WERI-Rb-1 (cell line): Measurements from ENCODE around the gene ABCF2.

Experiments
- DNase-seq: peaks from one replicate; pipeline ENCODE4 v3.0.0-alpha.2; 2020
- H3K27ac ChIP-seq: fragments of 250-450 bp; sonication (Bioruptor Pico); 2 replicates; pipeline ENCODE4 v1.5.1; 2020; ENCODE audit warnings: mild to moderate bottlenecking, moderate library complexity
- H3K27me3 ChIP-seq: fragments of 250-450 bp; sonication (Bioruptor Pico); 2 replicates; pipeline ENCODE4 v1.5.1; 2021; ENCODE audit warnings: mild to moderate bottlenecking, low read depth, moderate library complexity; ENCODE audit not compliant: insufficient read depth, severe bottlenecking
- H3K36me3 ChIP-seq: fragments of 250-450 bp; sonication (Bioruptor Pico); 2 replicates; pipeline ENCODE4 v1.5.1; 2020; ENCODE audit warnings: mild to moderate bottlenecking, moderate library complexity
- H3K4me3 ChIP-seq: 2 replicates; pipeline ENCODE4 v1.5.1; 2011; ENCODE audit warnings: low read depth, mild to moderate bottlenecking, control low read depth, low read length
- H3K9me3 ChIP-seq: fragments of 250-450 bp; sonication (Bioruptor Pico); 2 replicates; pipeline ENCODE4 v1.5.1; 2021; ENCODE audit warnings: mild to moderate bottlenecking, moderate library complexity; ENCODE audit not compliant: severe bottlenecking
- TF ChIP-seq, protein P1 (sequence below): IDR thresholded peaks from 2 replicates; pipeline ENCODE4 v1.5.1; 2011; ENCODE audit warnings: low read depth, mild to moderate bottlenecking, control low read depth, inconsistent platforms, low read length

Gene ABCF2

DNA sequence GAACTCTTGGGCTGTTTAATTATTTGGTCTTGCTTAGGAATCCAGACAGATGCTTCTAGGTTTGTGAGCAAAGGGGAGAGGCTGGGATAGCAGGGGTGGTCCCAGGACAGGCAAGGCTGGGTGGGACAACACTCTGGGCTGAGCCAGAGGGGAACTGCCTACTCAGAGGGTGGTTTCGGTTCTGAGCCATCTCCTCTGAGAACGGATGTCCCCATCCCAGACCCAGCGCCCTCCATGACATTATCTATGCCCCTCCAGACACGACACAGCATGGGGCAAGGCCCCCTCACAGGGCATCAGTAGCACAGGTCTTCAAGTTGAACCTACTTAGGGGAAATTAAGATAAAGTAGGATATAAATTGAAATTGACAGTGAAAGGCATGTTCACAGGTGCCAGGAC, 47.1 kb downstream of the ABCF2 start:
- no peaks in the 10 kb centered on the region for H3K27me3 ChIP-seq

DNA sequence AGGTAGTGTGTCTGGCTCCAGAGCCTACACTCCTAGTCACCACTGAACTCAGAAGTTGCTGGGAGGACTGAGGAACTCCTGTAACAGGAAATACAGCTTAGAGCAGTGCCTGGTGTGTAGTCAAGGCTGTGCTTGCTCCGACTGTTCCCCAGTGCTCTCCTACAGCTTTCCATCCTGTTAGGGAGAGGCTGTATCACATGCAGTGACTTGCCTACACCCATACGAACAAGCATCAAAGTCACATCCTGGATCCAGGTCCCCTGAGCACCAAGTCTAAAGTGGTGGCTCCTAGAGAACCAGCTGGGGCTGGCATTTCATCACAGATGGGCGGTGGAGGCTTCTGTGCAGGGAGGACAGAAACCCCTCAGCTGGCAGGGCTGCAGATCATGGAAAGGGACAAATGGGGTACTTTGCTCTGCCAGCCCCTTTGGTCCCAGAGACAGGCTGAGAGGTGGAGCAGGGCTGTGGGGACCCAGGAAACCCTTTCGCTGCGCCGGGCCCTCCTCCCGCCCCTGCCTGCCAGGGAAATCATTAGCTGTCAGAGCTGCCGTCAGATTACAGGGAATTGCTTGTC, 47.6 kb downstream of the ABCF2 start:
- no peak overlapping the region for H3K4me3 ChIP-seq
- no peaks in the 10 kb centered on the region for H3K9me3 ChIP-seq
- no peak for DNase-seq
- no peaks in the 10 kb centered on the region for H3K27me3 ChIP-seq
- no peak overlapping the region for H3K27ac ChIP-seq
- no peaks in the 10 kb centered on the region for H3K36me3 ChIP-seq
- TF ChIP-seq, protein P1, sequence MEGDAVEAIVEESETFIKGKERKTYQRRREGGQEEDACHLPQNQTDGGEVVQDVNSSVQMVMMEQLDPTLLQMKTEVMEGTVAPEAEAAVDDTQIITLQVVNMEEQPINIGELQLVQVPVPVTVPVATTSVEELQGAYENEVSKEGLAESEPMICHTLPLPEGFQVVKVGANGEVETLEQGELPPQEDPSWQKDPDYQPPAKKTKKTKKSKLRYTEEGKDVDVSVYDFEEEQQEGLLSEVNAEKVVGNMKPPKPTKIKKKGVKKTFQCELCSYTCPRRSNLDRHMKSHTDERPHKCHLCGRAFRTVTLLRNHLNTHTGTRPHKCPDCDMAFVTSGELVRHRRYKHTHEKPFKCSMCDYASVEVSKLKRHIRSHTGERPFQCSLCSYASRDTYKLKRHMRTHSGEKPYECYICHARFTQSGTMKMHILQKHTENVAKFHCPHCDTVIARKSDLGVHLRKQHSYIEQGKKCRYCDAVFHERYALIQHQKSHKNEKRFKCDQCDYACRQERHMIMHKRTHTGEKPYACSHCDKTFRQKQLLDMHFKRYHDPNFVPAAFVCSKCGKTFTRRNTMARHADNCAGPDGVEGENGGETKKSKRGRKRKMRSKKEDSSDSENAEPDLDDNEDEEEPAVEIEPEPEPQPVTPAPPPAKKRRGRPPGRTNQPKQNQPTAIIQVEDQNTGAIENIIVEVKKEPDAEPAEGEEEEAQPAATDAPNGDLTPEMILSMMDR = no peak

More for the DNA sequence above, 47.1 kb downstream of the ABCF2 start:
- no peak overlapping the region for H3K27ac ChIP-seq
- no peaks in the 10 kb centered on the region for H3K36me3 ChIP-seq
- TF ChIP-seq, protein P1 = no peak
- no peak overlapping the region for H3K4me3 ChIP-seq
- no peak for DNase-seq
- no peaks in the 10 kb centered on the region for H3K9me3 ChIP-seq

DNA sequence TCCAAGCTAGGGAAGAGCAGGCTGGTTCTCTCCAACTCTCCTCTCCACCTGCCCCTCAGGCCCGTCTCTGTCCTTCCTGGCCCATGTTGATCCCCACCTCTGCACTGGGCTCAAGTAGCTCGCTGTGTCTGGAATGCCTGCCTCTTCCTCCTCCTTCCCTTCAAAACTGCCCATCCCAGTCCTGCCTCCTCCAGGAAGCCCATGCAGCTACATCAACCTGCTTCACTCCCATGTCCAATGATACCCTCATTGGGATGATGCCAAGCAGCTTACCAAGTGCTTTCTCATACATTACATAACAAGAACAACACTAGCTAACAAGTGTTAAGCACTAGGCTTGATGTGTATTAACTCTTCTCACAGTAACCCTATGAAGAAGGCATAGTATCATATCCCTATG, 48.2 kb downstream of the ABCF2 start:
- H3K27ac ChIP-seq = no peak overlapping the region
- no peaks in the 10 kb centered on the region for H3K36me3 ChIP-seq
- DNase-seq = no peak
- TF ChIP-seq, protein P1 = no peak
- no peak overlapping the region for H3K4me3 ChIP-seq
- no peaks in the 10 kb centered on the region for H3K9me3 ChIP-seq
- H3K27me3 ChIP-seq = no peaks in the 10 kb centered on the region

DNA sequence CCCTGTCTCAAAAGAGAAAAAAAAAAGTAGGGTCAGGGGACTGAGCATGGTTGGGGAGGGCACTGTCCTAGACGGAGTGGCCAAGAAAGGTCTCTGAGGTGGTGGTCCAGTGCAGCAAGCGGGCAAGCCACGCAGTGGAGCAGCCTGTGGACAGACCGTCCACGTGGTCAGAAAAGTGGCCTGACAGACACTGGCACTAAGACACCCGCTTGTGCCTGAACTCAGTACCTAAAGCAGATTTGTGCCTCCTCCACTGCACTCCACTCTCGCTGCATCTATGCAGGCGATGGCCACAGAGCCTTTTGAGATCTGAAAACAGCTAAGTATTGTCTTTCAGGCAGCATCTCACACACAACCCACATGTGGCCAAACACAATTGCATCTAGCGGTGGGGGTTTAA, 48.8 kb downstream of the ABCF2 start:
- Histone ChIP-seq H3K9me3 (no peaks in the 10 kb centered on the region), H3K36me3 (no peaks in the 10 kb centered on the region), H3K27ac (no peak overlapping the region), H3K27me3 (no peaks in the 10 kb centered on the region), H3K4me3 (no peak overlapping the region)
- no peak for DNase-seq
- TF ChIP-seq, protein P1 = no peak

DNA sequence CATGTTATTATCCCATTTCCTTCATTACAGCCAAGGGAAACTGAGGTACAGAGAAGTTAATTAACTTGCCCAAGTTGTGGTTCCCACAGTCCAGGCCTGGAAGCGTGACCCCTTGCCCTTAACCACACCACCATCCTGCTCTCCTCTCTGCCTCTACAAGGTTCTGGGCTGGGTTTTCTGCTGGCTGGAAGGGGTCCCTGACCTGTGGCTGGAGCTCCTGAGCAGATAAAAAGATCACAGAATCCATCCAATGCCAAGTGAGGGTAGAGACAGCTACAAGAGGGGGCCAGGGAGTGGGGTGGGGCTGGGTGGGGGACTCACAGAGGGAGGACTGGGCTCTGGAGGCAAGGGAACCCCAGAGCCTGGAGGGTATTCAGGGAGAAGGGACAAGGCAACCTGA, 49.7 kb downstream of the ABCF2 start:
- Histone ChIP-seq H3K27ac (no peak overlapping the region), H3K36me3 (no peaks in the 10 kb centered on the region), H3K4me3 (no peak overlapping the region), H3K9me3 (no peaks in the 10 kb centered on the region), H3K27me3 (no peaks in the 10 kb centered on the region)
- no peak for DNase-seq
- TF ChIP-seq, protein P1 = no peak

DNA sequence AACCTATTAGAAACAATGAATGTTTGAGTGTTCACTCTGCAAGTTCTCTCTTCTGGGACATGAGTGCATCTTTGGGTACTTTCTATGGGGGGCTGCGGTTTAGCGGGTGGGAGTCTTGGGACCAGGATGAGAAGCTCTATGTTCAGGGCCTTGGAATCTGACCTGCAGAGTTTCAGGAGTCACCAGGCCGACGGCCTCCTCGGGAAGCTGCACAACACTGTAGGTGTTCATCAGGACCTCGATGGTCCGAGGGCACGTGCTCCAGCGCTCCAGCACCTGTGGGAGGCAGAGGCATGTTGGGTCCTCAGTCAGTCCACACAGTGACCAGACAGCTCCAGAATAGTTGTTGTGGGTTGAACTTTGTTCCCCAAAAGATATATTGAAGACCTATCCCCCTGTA, 50.6 kb downstream of the ABCF2 start:
- Histone ChIP-seq H3K27me3 (no peaks in the 10 kb centered on the region), H3K27ac (no peak overlapping the region), H3K9me3 (no peaks in the 10 kb centered on the region), H3K36me3 (no peaks in the 10 kb centered on the region), H3K4me3 (no peak overlapping the region)
- no peak for DNase-seq
- TF ChIP-seq, protein P1 = no peak
